ENCODE data around the gene ARSD. TPM values are rescaled to one million over a fixed set of nuclear protein-coding genes. Genes with fewer than 3 reads are reported as not detected.

ARSD gene
- total RNA-seq, 2 donors from 2014 or later, result 52.1 to 69.5 TPM

Other genes starting within 250 kb of the ARSD start
- gene CD99, start 238.0 kb downstream of the ARSD start, total RNA-seq, result 1,000 to 10,000 TPM in 1 of 2 donors, 100 to 1,000 TPM in 1; 384 to 1,041 TPM
- gene XG, start 177.3 kb downstream of the ARSD start, total RNA-seq, result 1 to 10 TPM; 2.5 to 6.9 TPM
- 1 to 10 TPM; 4.6 to 5.2 TPM for gene GYG2, start 100.4 kb downstream of the ARSD start, total RNA-seq
- not detected for gene ARSH, start 77.2 kb upstream of the ARSD start, total RNA-seq
- gene ARSF, start 112.1 kb upstream of the ARSD start, total RNA-seq, result under 1 TPM in 1 of 2 donors, not detected in 1; 0.23 TPM

Measured in prostate gland (tissue), 2 donors.